HepG2 (cell line): ENCODE data around the gene CTSS. TPM values are rescaled to one million over a fixed set of nuclear protein-coding genes. Genes with fewer than 3 reads are reported as not detected.
"Not testable (repeated sequence)": the region's sequence is repeated elsewhere in the genome, so short reads cannot be mapped to it uniquely, and the experiment has no call there.

ENCODE experiments used
- ATAC-seq: fragments of 200-7000 bp; cut with Tn5 transposase; 3 replicates; pipeline ENCODE4 v1.9.1; 2020; ENCODE audit warnings: mild to moderate bottlenecking, moderate library complexity
- BruUV-seq: library from RNA; stranded (reverse); fragments of 400-500 nt; replicated peaks from 2 replicates; lab custom pipeline; 2021; lab: Mats Ljungman, UMichigan
- CTCF ChIA-PET: fragments of 300-600 bp; formaldehyde crosslinking; extraction: SDS; loops from one replicate; lab custom pipeline; 2021; ENCODE audit warnings: low total read pairs, inconsistent platforms, low intra/inter-chr PET ratio; lab: Yijun Ruan, JAX
- POLR2A ChIA-PET: fragments of 350-600 bp; sonication (Branson Sonifier 250); formaldehyde crosslinking; loops from one replicate; lab custom pipeline; 2020; ENCODE audit warnings: antibody characterized with exemption, inconsistent platforms; lab: Yijun Ruan, JAX
- DNase-seq: peaks from one replicate; pipeline ENCODE4 v3.0.0-alpha.2; 2015; ENCODE audit warnings: low spot score
- FAIRE-seq: peaks from 3 replicates; lab custom pipeline; 2011; peaks lifted over from hg19 to GRCh38; lab: Jason Lieb, UNC
- H2AFZ ChIP-seq: one replicate; pipeline ENCODE4 v1.6.1; 2011; ENCODE audit warnings: low read length, inconsistent platforms
- H3K27ac ChIP-seq: fragments of 300-600 bp; 3 replicates; pipeline ENCODE4 v1.8.0; 2011; ENCODE audit warnings: mixed run types, mild to moderate bottlenecking, mixed read lengths, low read length, inconsistent platforms; ENCODE audit not compliant: insufficient read depth; ENCODE audit errors: extremely low read length
- H3K27me3 ChIP-seq, 2 experiments: fragments of 200-600 bp in 1 of 2; 2 replicates in 1 of 2; 3 replicates in 1 of 2; pipeline versions ENCODE4 v1.6.0 to v1.8.0; 2011; ENCODE audit warnings: low read length in 2 of 2, mild to moderate bottlenecking in 2 of 2, moderate library complexity in 2 of 2, inconsistent platforms in 1 of 2; ENCODE audit not compliant: insufficient read depth in 2 of 2, control insufficient read depth in 1 of 2
- H3K36me3 ChIP-seq, 2 experiments: fragments of 200-600 bp in 1 of 2; replicated peaks in 1 of 2; 2 replicates in 1 of 2; 3 replicates in 1 of 2; pipeline versions ENCODE4 v1.5.1 to v1.8.0; 2011; ENCODE audit warnings: low read length in 2 of 2, inconsistent platforms in 1 of 2; ENCODE audit not compliant: insufficient read depth in 2 of 2, control insufficient read depth in 1 of 2
- H3K4me1 ChIP-seq: 2 replicates; pipeline ENCODE4 v1.5.1; 2012; ENCODE audit warnings: low read length, inconsistent platforms; ENCODE audit not compliant: insufficient read depth
- H3K4me2 ChIP-seq: 2 replicates; pipeline ENCODE4 v1.6.0; 2011; ENCODE audit warnings: low read depth, low read length, inconsistent platforms
- H3K4me3 ChIP-seq, 3 experiments: fragments of 200-600 bp in 1 of 3; sonication (generic), shearing (Covaris generic) in 1 of 3; replicated peaks in 1 of 3; 2 replicates each; pipeline ENCODE4 v1.5.1; 2011 to 2016; ENCODE audit warnings: low read length in 3 of 3, inconsistent platforms in 2 of 3, low read depth in 2 of 3, mild to moderate bottlenecking in 2 of 3, control low read depth in 1 of 3, mixed read lengths in 1 of 3; ENCODE audit not compliant: insufficient read depth in 1 of 3
- H3K79me2 ChIP-seq: one replicate; pipeline ENCODE4 v1.6.1; 2011; ENCODE audit warnings: low read length, inconsistent platforms; ENCODE audit not compliant: insufficient read depth
- H3K9ac ChIP-seq: 2 replicates; pipeline ENCODE4 v1.6.0; 2011; ENCODE audit warnings: mild to moderate bottlenecking, low read depth, low read length, inconsistent platforms; ENCODE audit not compliant: insufficient read depth
- H3K9me3 ChIP-seq: 2 replicates; pipeline ENCODE4 v1.5.1; 2012; ENCODE audit warnings: mild to moderate bottlenecking, low read length
- H4K20me1 ChIP-seq: 2 replicates; pipeline ENCODE4 v1.6.0; 2011; ENCODE audit warnings: inconsistent platforms, mild to moderate bottlenecking, low read length, moderate library complexity; ENCODE audit not compliant: insufficient read depth
- ARID2 ChIP-seq: sonication (generic); formaldehyde crosslinking; IDR thresholded peaks from 2 replicates; pipeline ENCODE4 v1.8.1; 2022; ENCODE audit warnings: mild to moderate bottlenecking, missing genetic modification reagents, borderline replicate concordance
- TBP ChIP-seq: sonication (generic); formaldehyde crosslinking; IDR thresholded peaks from 2 replicates; pipeline ENCODE4 v1.5.0; 2020; ENCODE audit warnings: missing genetic modification reagents
- WIZ ChIP-seq: sonication (generic); formaldehyde crosslinking; IDR thresholded peaks from 2 replicates; pipeline ENCODE4 v1.5.1; 2020; ENCODE audit warnings: mild to moderate bottlenecking, missing genetic modification reagents
- ZBTB14 ChIP-seq: sonication (generic); formaldehyde crosslinking; IDR thresholded peaks from 2 replicates; pipeline ENCODE4 v1.4.0; 2020; ENCODE audit warnings: missing genetic modification reagents
- ZNF510 ChIP-seq: sonication (generic); formaldehyde crosslinking; IDR thresholded peaks from 2 replicates; pipeline ENCODE4 v1.4.0; 2020; ENCODE audit warnings: low read depth, mild to moderate bottlenecking, missing genetic modification reagents
- ZNF766 ChIP-seq: sonication (generic); formaldehyde crosslinking; IDR thresholded peaks from 2 replicates; pipeline ENCODE4 v1.5.0; 2020; ENCODE audit warnings: missing genetic modification reagents, borderline replicate concordance
- WGBS: methylation state at CpG from one replicate; pipeline ENCODE4 v1.1.6; 2017; ENCODE audit warnings: low lambda C conversion rate; 5-methylcytosine and 5-hydroxymethylcytosine counted together
- in situ Hi-C: cut with HindIII; loops from 2 replicates; pipeline ENCODE4 v1.10.0; 2017; ENCODE audit warnings: low pct_unique_long_range_greater_than_20kb; ENCODE audit not compliant: extremely low pct_ligation_motif_present
- intact Hi-C: fragments of 100-400 bp; cut with micrococcal nuclease; formaldehyde crosslinking; loops from one replicate; pipeline ENCODE4 v1.10.0; 2022; ENCODE audit not compliant: unreplicated experiment
- polyA plus RNA-seq, 8 experiments: library from polyadenylated mRNA; depleted of rRNA in 3 of 8; stranded (reverse) in 7 of 8; unstranded in 1 of 8; fragments of >200 nt; fragmentation: Illumina TruSeq in 4 of 8; extraction: Trizol in 4 of 8; gene quantifications; 2 replicates each; pipeline versions ENCODE4 v1.2.1 to v1.2.3, GENCODE V29; 2011 to 2016; ENCODE audit warnings: low read depth in 4 of 8, missing spikeins in 1 of 8, mixed read lengths in 1 of 8; ENCODE audit not compliant: insufficient read depth in 1 of 8
- total RNA-seq, 5 experiments: library from RNA; depleted of rRNA; stranded (reverse); fragments of >200 nt; fragmentation: Illumina TruSeq; extraction: Trizol; gene quantifications; 2 replicates each; pipeline ENCODE4 v1.2.3, GENCODE V29; 2016; ENCODE audit warnings: low read depth in 1 of 5

Gene CTSS
- total and polyA plus RNA-seq, 2 of the 13 experiments (the other 11 are each of a cell fraction or from before 2014, with no cell fraction given) = 0.33 to 1.0 TPM

DNA sequence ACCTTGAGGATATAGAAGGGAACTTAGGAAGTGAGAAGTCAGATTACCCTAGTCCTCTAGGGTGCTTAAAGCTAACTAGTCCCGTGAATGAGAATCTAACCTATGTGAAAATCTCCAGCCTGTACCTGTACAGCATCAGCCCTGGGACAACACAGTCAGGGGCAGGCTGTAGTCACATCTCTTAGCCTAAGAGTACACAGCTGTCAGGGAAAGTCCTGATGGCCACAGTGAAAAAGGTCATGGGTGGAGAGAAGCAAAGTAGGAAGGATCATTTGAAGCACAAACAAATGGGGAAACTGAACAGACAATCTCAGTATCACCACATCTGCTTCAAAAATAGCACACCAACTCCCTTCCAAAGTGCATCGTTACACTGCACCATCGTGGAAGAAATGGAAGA is 30.8 kb upstream of the CTSS start (continued):
- no peak for TF ChIP-seq ARID2 (CRISPR knock-in tag)

GRCh38 chr1:150793778-150794177 is 28.2 kb upstream of the CTSS start:
- H3K27me3 ChIP-seq, H3K79me2 ChIP-seq, BruUV-seq, H3K36me3 ChIP-seq, intact Hi-C loops, POLR2A ChIA-PET, H3K9ac ChIP-seq, H3K9me3 ChIP-seq, CTCF ChIA-PET, H3K4me2 ChIP-seq, in situ Hi-C loops, H3K4me3 ChIP-seq, DNase-seq, FAIRE-seq, ATAC-seq, H3K4me1 ChIP-seq, H2AFZ ChIP-seq, H3K27ac ChIP-seq, H4K20me1 ChIP-seq: not testable (repeated sequence)
- 65% methylated on average over 3 of the region's 3 CpGs for WGBS

- POLR2A ChIA-PET = no interaction called here
These were observed 27.6 kb upstream of the CTSS start for GRCh38 chr1:150793221-150793620.

More at GRCh38 chr1:150793221-150793620, 27.6 kb upstream of the CTSS start:
- H3K79me2 ChIP-seq = no peaks in the 10 kb centered on the region
- DNase-seq = no peak
- no peak overlapping the region for H2AFZ ChIP-seq
- intact Hi-C loops = no loop called here
- TF ChIP-seq ZBTB14 (CRISPR knock-in tag) (no peak), ZNF766 (CRISPR knock-in tag) (no peak), WIZ (CRISPR knock-in tag) (no peak), TBP (no peak), ZNF510 (no peak)
- no peaks in the 10 kb centered on the region for H3K9me3 ChIP-seq
- H4K20me1 ChIP-seq = no peaks in the 10 kb centered on the region
- FAIRE-seq = no peak
- ATAC-seq = no peak
- H3K36me3 ChIP-seq = no peaks in the 10 kb centered on the region
- in situ Hi-C loops = no loop called here
- 37% methylated on average over 1 of the region's 1 CpG for WGBS
- BruUV-seq = no TSS peak
- H3K27me3 ChIP-seq = no peaks in the 10 kb centered on the region
- CTCF ChIA-PET = no interaction called here
- H3K4me1 ChIP-seq = 0 out of 2 replicates have a peak, but pooled peaks cover under 1% of the 10 kb centered on the region
- no peak overlapping the region for H3K9ac ChIP-seq
- no peak overlapping the region for H3K4me2 ChIP-seq
- no peak overlapping the region for H3K27ac ChIP-seq
- H3K4me3 ChIP-seq = no peak overlapping the region
